HEK293T (cell line): Measurements from ENCODE around the gene TRMT5.

Source experiments
- CTCF ChIA-PET: fragments of 350-600 bp; formaldehyde crosslinking; extraction: SDS; loops from one replicate; lab custom pipeline; 2021; ENCODE audit warnings: antibody characterized with exemption, inconsistent platforms; lab: Yijun Ruan, JAX
- POLR2A ChIA-PET: fragments of 350-600 bp; formaldehyde crosslinking; extraction: SDS; loops from one replicate; lab custom pipeline; 2020; ENCODE audit warnings: antibody characterized with exemption, inconsistent platforms; lab: Yijun Ruan, JAX
- DNase-seq: peaks from one replicate; pipeline ENCODE4 v3.0.0; 2012; ENCODE audit warnings: mixed read lengths; ENCODE audit errors: extremely low spot score
- ARNT ChIP-seq: fragments of 450-650 bp; IDR thresholded peaks from 2 replicates; pipeline ENCODE4 v1.6.1; 2017; ENCODE audit warnings: mild to moderate bottlenecking
- BHLHE40 ChIP-seq: fragments of 450-650 bp; IDR thresholded peaks from 2 replicates; pipeline ENCODE4 v1.6.1; 2016; ENCODE audit warnings: mild to moderate bottlenecking, moderate library complexity, borderline replicate concordance
- CTBP1 ChIP-seq: fragments of 450-650 bp; IDR thresholded peaks from 2 replicates; pipeline ENCODE4 v1.6.1; 2016; ENCODE audit warnings: borderline replicate concordance
- ELF4 ChIP-seq: fragments of 450-650 bp; IDR thresholded peaks from 2 replicates; pipeline ENCODE4 v1.6.1; 2017; ENCODE audit warnings: antibody characterized with exemption
- FOXA1 ChIP-seq: fragments of 450-650 bp; IDR thresholded peaks from 2 replicates; pipeline ENCODE4 v1.6.1; 2016; ENCODE audit warnings: mild to moderate bottlenecking
- FOXK2 ChIP-seq: fragments of 450-650 bp; IDR thresholded peaks from 2 replicates; pipeline ENCODE4 v1.6.1; 2016; ENCODE audit warnings: mild to moderate bottlenecking
- FOXM1 ChIP-seq: fragments of 450-650 bp; IDR thresholded peaks from 2 replicates; pipeline ENCODE4 v1.6.1; 2017; ENCODE audit warnings: mild to moderate bottlenecking, borderline replicate concordance
- HDGF ChIP-seq: fragments of 450-650 bp; IDR thresholded peaks from 2 replicates; pipeline ENCODE4 v1.6.1; 2017; ENCODE audit warnings: antibody characterized with exemption, borderline replicate concordance
- L3MBTL2 ChIP-seq: fragments of 450-650 bp; conservative IDR thresholded peaks from 2 replicates; pipeline ENCODE4 v1.6.1; 2016; ENCODE audit warnings: mild to moderate bottlenecking
- LEF1 ChIP-seq: fragments of 450-650 bp; IDR thresholded peaks from 2 replicates; pipeline ENCODE4 v1.6.1; 2017; ENCODE audit warnings: mild to moderate bottlenecking, borderline replicate concordance
- NFRKB ChIP-seq: fragments of 450-650 bp; IDR thresholded peaks from 2 replicates; pipeline ENCODE4 v1.6.1; 2016; ENCODE audit warnings: mild to moderate bottlenecking, moderate library complexity
- SP1 ChIP-seq: fragments of 450-650 bp; IDR thresholded peaks from 2 replicates; pipeline ENCODE4 v1.6.1; 2017
- SUZ12 ChIP-seq: fragments of 450-650 bp; IDR thresholded peaks from 2 replicates; pipeline ENCODE4 v1.6.1; 2016; ENCODE audit warnings: mild to moderate bottlenecking
- TARDBP ChIP-seq: fragments of 450-650 bp; IDR thresholded peaks from 2 replicates; pipeline ENCODE4 v1.6.1; 2016
- ZNF384 ChIP-seq: fragments of 450-650 bp; IDR thresholded peaks from 2 replicates; pipeline ENCODE4 v1.6.1; 2016
- TF ChIP-seq, protein P1 (sequence below): fragments of 450-650 bp; IDR thresholded peaks from 2 replicates; pipeline ENCODE4 v1.6.1; 2016

TRMT5 gene

DNA sequence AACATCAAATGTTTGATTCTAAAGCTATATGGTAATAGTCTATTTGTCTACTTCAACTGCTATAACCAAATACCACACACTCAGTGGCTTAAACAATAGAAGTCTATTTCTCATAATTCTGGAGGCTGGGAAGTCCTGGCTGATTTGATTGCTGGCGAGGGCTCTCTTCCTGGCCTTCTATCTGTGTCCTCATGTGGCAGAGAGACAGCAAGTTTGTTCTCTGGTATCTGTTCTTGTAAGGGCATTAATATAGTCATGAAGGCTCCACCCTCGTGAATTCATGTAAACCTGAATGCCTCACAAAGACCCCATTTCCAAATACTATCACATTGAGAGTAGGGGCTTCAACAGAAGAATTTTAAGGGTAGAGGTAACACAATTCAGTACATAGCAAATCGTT lies 34.1 kb downstream of the TRMT5 start:
- TF ChIP-seq TARDBP (no peak), SUZ12 (no peak), L3MBTL2 (no peak), FOXA1 (no peak), HDGF (no peak), FOXM1 (no peak), ELF4 (no peak), CTBP1 (no peak), ZNF384 (no peak), BHLHE40 (no peak), SP1 (no peak), FOXK2 (no peak), ARNT (no peak), NFRKB (no peak), LEF1 (no peak)
- TF ChIP-seq, protein P1, sequence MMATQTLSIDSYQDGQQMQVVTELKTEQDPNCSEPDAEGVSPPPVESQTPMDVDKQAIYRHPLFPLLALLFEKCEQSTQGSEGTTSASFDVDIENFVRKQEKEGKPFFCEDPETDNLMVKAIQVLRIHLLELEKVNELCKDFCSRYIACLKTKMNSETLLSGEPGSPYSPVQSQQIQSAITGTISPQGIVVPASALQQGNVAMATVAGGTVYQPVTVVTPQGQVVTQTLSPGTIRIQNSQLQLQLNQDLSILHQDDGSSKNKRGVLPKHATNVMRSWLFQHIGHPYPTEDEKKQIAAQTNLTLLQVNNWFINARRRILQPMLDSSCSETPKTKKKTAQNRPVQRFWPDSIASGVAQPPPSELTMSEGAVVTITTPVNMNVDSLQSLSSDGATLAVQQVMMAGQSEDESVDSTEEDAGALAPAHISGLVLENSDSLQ = no peak
- CTCF ChIA-PET = no interaction called here
- POLR2A ChIA-PET = no interaction called here
- DNase-seq = no peak

DNA sequence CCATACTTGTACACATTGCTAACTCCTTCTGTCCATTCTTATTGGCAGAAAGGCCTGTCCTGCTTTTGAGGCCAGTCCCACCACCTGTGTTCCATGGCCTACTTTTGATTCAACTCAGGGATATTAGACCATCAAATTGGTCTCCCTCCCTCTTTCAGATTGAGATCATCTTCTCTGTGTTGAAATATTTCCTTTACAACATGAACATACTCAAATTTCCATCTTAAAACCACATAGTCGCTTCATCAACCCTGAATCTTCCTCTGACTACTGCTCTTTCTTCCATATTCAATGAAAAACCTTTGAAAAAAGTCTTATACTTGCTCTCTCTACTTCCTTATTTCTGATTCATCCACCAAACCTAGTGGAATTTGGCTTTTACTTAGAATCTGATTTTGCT lies 34.9 kb downstream of the TRMT5 start:
- POLR2A ChIA-PET = no interaction called here
- CTCF ChIA-PET = no interaction called here
- TF ChIP-seq FOXM1 (no peak), BHLHE40 (no peak), SUZ12 (no peak), TARDBP (no peak), LEF1 (no peak), FOXA1 (no peak), ARNT (no peak), NFRKB (no peak), HDGF (no peak), ELF4 (no peak), FOXK2 (no peak), CTBP1 (no peak), L3MBTL2 (no peak), SP1 (no peak), ZNF384 (no peak)
- TF ChIP-seq, protein P1 = no peak
- DNase-seq = no peak

DNA sequence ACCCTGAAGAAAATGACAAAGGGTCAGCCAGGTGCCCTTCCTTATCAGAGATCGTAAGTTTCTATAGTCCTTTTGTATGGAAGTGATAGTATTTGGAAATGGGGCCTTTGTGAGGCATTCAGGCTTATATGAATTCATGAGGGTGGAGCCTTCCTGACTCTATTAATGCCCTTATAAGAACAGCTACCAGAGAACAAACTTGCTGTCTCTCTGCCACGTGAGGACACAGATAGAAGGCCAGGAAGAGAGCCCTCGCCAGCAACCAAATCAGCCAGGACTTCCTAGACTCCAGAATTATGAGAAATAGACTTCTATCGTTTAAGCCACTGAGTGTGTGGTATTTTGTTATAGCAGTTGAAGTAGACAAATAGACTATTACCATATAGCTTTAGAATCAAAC lies 36.7 kb downstream of the TRMT5 start:
- TF ChIP-seq FOXM1 (no peak), FOXA1 (no peak), CTBP1 (no peak), HDGF (no peak), BHLHE40 (no peak), ZNF384 (no peak), ARNT (no peak), FOXK2 (no peak), SP1 (no peak), SUZ12 (no peak), NFRKB (no peak)
- TF ChIP-seq, protein P1 = no peak
- ChIA-PET CTCF (no interaction called here), POLR2A (no interaction called here)
- DNase-seq = no peak

DNA sequence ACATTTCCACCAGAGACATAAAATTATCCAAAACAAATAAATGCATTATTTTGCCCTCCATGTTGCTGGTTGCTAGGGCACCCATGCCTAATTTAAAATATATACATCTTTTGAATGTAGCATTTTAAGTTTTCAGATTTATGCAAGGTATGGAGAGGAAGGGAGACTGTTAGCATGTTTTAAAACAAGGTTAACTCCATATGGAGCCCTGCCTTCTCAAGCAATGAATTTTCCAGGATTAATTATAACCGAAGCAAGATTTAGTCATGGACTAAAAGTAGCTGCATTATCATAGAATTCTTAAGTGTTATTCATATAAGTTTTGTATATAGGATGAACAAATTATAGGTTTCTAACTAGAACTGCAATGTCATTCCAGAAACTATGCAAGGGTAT lies 37.2 kb downstream of the TRMT5 start:
- POLR2A ChIA-PET = no interaction called here
- DNase-seq = no peak
- no peak for TF ChIP-seq ELF4
- no peak for TF ChIP-seq CTBP1
- no peak for TF ChIP-seq LEF1
- no peak for TF ChIP-seq L3MBTL2
- no peak for TF ChIP-seq FOXM1
- no peak for TF ChIP-seq ZNF384
- TF ChIP-seq FOXK2 = no peak
- no peak for TF ChIP-seq BHLHE40
- TF ChIP-seq HDGF = no peak
- no peak for TF ChIP-seq FOXA1
- TF ChIP-seq NFRKB = no peak
- TF ChIP-seq, protein P1 = no peak
- no peak for TF ChIP-seq SUZ12
- no peak for TF ChIP-seq TARDBP
- no peak for TF ChIP-seq SP1
- TF ChIP-seq ARNT = no peak
- CTCF ChIA-PET = no interaction called here

DNA sequence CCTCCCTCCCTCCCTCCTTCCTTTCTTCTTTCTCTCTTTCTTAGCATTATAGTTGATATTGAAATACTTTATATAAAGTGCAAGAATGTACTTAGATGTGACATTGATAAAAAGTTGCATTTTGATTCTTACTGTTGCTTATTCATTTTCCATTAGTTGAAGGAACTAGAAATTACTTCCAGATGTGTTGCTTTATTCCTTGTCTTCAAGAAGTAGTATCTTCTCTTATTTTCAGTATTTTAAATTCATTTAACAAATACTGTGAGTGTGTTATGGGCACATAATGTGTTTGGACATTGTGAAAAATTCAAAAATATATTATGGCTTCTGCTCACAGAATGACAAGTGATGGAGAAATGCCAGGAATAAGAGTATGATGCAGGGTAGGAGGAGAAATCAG lies 45.6 kb downstream of the TRMT5 start:
- no peak for DNase-seq
- ChIA-PET CTCF (no interaction called here), POLR2A (no interaction called here)
- TF ChIP-seq TARDBP = no peak
- no peak for TF ChIP-seq NFRKB
- no peak for TF ChIP-seq FOXM1
- TF ChIP-seq ZNF384 = no peak
- TF ChIP-seq, protein P1 = no peak
- no peak for TF ChIP-seq LEF1
- no peak for TF ChIP-seq FOXA1
- no peak for TF ChIP-seq CTBP1
- no peak for TF ChIP-seq FOXK2
